Parathyroid adenoma (tissue), 2 donors: ENCODE measurements around the gene ARSD.

Source experiments
- H2AFZ ChIP-seq: fragments of 300-600 bp; sonication (generic); one replicate; pipeline ENCODE4 v1.7.0; 2017; ENCODE audit warnings: antibody characterized with exemption, mild to moderate bottlenecking
- H3K27ac ChIP-seq: fragments of 300-600 bp; sonication (generic); one replicate; pipeline ENCODE4 v1.7.0; 2017
- H3K27me3 ChIP-seq: fragments of 300-600 bp; sonication (generic); one replicate; pipeline ENCODE4 v1.7.0; 2017; ENCODE audit warnings: low read length; ENCODE audit not compliant: control insufficient read depth, insufficient read depth
- H3K36me3 ChIP-seq: fragments of 300-600 bp; sonication (generic); one replicate; pipeline ENCODE4 v1.7.0; 2017; ENCODE audit warnings: low read length; ENCODE audit not compliant: control insufficient read depth, insufficient read depth
- H3K4me1 ChIP-seq: fragments of 300-600 bp; sonication (generic); one replicate; pipeline ENCODE4 v1.7.0; 2017; ENCODE audit warnings: control low read depth
- H3K4me2 ChIP-seq: fragments of 300-600 bp; sonication (generic); one replicate; pipeline ENCODE4 v1.7.0; 2017; ENCODE audit warnings: low read length
- H3K4me3 ChIP-seq: fragments of 300-600 bp; sonication (generic); one replicate; pipeline ENCODE4 v1.7.0; 2017; ENCODE audit warnings: low read depth, low read length
- H3K79me2 ChIP-seq: fragments of 300-600 bp; sonication (generic); one replicate; pipeline ENCODE4 v1.7.0; 2017; ENCODE audit warnings: control low read depth
- H3K9ac ChIP-seq: fragments of 300-600 bp; sonication (generic); one replicate; pipeline ENCODE4 v1.7.0; 2017; ENCODE audit warnings: mild to moderate bottlenecking
- H3K9me3 ChIP-seq: fragments of 300-600 bp; sonication (generic); one replicate; pipeline ENCODE4 v1.7.0; 2017; ENCODE audit warnings: low read length; ENCODE audit not compliant: control insufficient read depth
- TF ChIP-seq, protein P1 (sequence below): fragments of 300-600 bp; sonication (generic); IDR thresholded peaks from one replicate; pipeline ENCODE4 v1.7.0; 2017; ENCODE audit warnings: antibody characterized with exemption, mild to moderate bottlenecking
- donor health status: primary hyperparathyroidism.

Gene ARSD

DNA sequence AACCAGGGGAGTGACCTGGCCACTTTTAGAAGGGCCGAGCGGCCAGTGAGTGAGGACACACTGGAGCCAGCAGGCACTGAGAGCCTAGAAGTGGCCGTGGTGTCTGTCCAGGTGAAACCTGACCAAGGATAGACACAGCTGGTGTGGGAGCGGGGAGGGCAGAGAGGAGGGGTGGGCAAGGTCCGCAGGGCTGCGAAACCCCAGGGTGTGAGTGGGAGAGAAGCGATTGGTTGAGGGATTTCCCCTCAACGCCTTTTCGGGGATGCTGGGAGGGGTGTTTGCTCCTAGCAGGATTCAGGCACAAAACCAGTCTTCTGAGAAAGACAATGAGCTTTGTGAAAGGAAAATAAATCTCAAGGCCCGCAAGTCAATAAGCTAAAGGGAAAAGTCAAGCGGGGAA is 33.2 kb upstream of the ARSD start:
- no peaks in the 10 kb centered on the region for H3K27me3 ChIP-seq
- no peaks in the 10 kb centered on the region for H3K79me2 ChIP-seq
- no peak overlapping the region for H3K9ac ChIP-seq
- no peak overlapping the region for H3K4me3 ChIP-seq
- no peak overlapping the region for H2AFZ ChIP-seq
- no peaks in the 10 kb centered on the region for H3K9me3 ChIP-seq
- no peak overlapping the region for H3K27ac ChIP-seq
- no peak overlapping the region for H3K4me2 ChIP-seq
- H3K36me3 ChIP-seq: no peaks in the 10 kb centered on the region
- TF ChIP-seq, protein P1, sequence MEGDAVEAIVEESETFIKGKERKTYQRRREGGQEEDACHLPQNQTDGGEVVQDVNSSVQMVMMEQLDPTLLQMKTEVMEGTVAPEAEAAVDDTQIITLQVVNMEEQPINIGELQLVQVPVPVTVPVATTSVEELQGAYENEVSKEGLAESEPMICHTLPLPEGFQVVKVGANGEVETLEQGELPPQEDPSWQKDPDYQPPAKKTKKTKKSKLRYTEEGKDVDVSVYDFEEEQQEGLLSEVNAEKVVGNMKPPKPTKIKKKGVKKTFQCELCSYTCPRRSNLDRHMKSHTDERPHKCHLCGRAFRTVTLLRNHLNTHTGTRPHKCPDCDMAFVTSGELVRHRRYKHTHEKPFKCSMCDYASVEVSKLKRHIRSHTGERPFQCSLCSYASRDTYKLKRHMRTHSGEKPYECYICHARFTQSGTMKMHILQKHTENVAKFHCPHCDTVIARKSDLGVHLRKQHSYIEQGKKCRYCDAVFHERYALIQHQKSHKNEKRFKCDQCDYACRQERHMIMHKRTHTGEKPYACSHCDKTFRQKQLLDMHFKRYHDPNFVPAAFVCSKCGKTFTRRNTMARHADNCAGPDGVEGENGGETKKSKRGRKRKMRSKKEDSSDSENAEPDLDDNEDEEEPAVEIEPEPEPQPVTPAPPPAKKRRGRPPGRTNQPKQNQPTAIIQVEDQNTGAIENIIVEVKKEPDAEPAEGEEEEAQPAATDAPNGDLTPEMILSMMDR: no peak
- no peaks in the 10 kb centered on the region for H3K4me1 ChIP-seq

DNA sequence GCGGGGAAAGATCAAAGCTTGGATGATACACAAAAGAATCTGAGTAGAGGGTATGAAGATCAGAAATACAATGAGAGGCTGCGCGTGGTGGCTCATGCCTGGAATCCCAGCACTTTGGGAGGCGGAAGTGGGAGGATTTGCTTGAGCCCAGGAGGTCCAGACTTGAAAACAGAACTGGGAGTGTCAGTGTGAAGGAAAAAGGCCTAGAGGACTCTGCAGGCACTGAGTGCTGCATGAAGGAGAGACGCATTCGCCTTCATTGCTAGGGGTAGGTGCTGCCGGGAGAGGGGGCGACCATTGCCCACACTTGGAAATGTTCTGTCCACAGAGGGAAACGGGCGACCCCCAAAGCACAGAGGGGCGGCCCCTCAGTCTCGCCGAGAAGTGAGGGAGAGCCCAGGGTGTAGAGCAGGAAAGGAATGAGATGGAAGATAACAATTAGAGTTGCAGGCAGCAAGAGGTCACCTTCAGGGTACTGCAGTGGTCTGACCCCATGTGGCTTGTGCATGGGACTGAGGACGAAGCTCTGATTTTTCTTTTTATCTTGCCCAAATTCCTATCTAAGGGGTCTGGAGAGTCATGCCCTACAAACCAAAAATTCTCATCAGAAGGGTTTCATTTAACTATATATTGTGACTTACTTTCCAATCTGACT is 31.8 kb upstream of the ARSD start:
- no peak overlapping the region for H3K9ac ChIP-seq
- no peaks in the 10 kb centered on the region for H3K79me2 ChIP-seq
- H3K27me3 ChIP-seq: no peaks in the 10 kb centered on the region
- H3K4me3 ChIP-seq: no peak overlapping the region
- no peak overlapping the region for H3K4me2 ChIP-seq
- no peaks in the 10 kb centered on the region for H3K4me1 ChIP-seq
- no peaks in the 10 kb centered on the region for H3K36me3 ChIP-seq
- H3K27ac ChIP-seq: no peak overlapping the region
- H2AFZ ChIP-seq: no peak overlapping the region
- no peaks in the 10 kb centered on the region for H3K9me3 ChIP-seq
- TF ChIP-seq, protein P1: no peak

DNA sequence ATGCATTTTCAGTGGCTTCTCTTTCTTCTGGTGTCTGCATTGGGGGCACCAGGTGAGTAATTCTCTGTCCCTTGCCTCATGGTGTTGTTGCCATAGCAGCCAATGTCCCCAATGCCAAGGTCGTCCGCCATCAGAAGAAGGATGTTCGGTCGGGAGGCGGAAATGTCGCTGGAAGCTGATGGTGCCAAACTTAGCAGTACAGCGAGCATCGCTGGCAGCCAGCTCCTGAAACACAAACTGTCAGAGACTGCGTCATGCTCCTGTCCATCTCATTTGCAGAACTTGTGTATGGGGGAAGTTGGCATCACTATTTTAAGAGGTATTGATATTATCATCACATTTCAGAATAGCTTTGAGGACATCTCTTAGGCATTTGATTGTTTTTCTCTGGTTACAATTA is 29.1 kb upstream of the ARSD start:
- H3K4me3 ChIP-seq: no peak overlapping the region

DNA sequence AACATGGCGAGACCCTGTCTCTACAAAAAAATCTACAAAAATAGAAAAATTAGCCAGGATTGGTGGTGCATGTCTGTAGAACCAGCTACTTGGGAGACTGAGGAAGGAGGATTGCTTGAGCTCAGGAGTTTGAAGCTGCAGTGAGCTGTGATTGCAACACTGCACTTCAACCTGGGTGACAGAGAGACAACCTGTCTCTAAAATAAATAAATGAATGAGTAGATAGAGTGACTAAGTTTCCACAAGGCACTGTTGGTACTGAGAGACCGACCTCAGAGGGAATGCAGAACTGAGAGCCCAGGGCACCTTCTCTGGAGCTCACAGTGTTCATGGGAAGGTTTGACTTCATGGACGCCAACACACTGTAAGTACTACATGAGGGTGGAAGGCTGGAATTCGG is 26.7 kb upstream of the ARSD start:
- Histone ChIP-seq H3K27me3 (no peaks in the 10 kb centered on the region), H3K36me3 (no peaks in the 10 kb centered on the region), H2AFZ (no peak overlapping the region), H3K4me1 (no peaks in the 10 kb centered on the region), H3K79me2 (no peaks in the 10 kb centered on the region), H3K9me3 (no peaks in the 10 kb centered on the region), H3K27ac (no peak overlapping the region), H3K9ac (no peak overlapping the region), H3K4me3 (no peak overlapping the region), H3K4me2 (no peak overlapping the region)
- TF ChIP-seq, protein P1: no peak

More for the DNA sequence above, 29.1 kb upstream of the ARSD start:
- H2AFZ ChIP-seq: no peak overlapping the region
- H3K9ac ChIP-seq: no peak overlapping the region
- H3K9me3 ChIP-seq: no peaks in the 10 kb centered on the region
- H3K4me1 ChIP-seq: no peaks in the 10 kb centered on the region
- no peak overlapping the region for H3K4me2 ChIP-seq
- TF ChIP-seq, protein P1: no peak
- no peaks in the 10 kb centered on the region for H3K79me2 ChIP-seq
- no peak overlapping the region for H3K27ac ChIP-seq
- no peaks in the 10 kb centered on the region for H3K36me3 ChIP-seq
- no peaks in the 10 kb centered on the region for H3K27me3 ChIP-seq

DNA sequence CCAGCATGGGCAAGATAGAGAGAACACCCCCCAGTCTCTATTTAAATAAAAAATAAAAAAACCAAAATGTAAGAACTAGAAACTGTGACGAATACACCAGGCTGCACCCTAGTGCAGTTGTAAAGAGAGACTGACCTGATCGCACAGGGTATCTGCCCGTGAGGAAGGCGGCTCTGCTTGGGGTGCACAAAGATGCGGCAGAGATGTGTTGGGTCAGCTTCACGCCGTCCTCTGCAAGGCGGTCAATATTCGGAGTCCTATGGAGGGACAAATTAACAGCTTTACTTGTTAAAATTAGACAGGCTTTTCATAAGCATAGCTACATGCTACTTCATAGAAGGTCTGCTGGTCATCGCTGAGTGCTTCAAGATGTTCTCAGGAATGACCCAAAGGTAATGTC is 26.1 kb upstream of the ARSD start:
- H3K9me3 ChIP-seq: no peaks in the 10 kb centered on the region
- H3K27me3 ChIP-seq: no peaks in the 10 kb centered on the region
- H3K4me2 ChIP-seq: no peak overlapping the region
- no peaks in the 10 kb centered on the region for H3K36me3 ChIP-seq
- H2AFZ ChIP-seq: no peak overlapping the region
- H3K9ac ChIP-seq: no peak overlapping the region
- no peaks in the 10 kb centered on the region for H3K79me2 ChIP-seq
- H3K4me1 ChIP-seq: no peaks in the 10 kb centered on the region
- TF ChIP-seq, protein P1: no peak
- H3K4me3 ChIP-seq: no peak overlapping the region
- H3K27ac ChIP-seq: no peak overlapping the region
